Fibroblast of lung (primary cell): ENCODE results near the gene CFP.

ENCODE experiments used
- EZH2 ChIP-seq: IDR thresholded peaks from 2 replicates; pipeline ENCODE4 v1.5.1; 2012; ENCODE audit warnings: low read length, control low read depth, mild to moderate bottlenecking; ENCODE audit errors: missing control alignments
- TF ChIP-seq, protein P1 (sequence below), 2 donors: IDR thresholded peaks in 1 of 2; conservative IDR thresholded peaks in 1 of 2; 1 replicate in 1 of 2; 2 replicates in 1 of 2; pipeline ENCODE4 v1.5.1; 2011 to 2012; ENCODE audit warnings: low read length in 2 of 2, control low read depth in 1 of 2, inconsistent platforms in 1 of 2, low read depth in 1 of 2, mild to moderate bottlenecking in 1 of 2

DNA sequence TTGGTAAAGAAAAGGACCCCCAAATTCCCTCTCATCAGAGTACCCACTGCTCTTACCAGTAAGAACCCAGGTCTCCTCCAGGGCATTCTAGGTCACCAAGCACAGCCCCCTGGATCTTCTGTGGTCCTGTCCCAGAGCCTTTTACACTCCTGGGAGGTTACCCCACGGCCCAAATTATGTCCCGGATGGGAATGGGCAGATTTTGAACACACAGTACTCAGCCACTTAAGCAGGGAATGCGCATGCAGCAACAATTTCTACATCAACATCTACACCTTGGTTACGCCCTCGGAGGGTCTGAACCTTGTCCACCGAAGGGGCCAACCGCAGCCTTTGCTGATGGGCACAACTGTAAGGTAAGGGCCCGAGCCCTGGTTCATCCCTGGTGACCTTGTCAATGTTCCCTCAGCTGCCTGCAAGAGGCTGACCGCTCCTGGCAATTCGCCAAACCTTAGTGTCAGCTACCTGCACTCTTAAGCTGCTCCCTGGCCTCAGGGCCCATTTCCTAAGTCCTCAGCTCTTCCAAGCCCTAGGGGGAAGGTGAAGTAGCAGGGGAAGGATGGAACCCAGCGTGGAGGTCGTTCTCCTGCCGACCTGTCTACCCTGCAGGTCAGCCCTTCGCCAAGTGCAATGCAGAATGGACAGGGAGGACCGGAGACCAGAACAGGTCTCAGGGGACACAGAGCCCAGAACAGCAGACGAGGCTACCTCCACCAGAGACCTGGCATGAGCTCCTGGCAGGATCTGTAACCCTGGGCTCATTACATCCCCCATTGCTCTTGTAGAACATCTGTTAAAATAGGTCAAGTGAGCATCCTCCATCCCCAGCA lies 41.6 kb downstream of the CFP start:
- TF ChIP-seq, protein P1, sequence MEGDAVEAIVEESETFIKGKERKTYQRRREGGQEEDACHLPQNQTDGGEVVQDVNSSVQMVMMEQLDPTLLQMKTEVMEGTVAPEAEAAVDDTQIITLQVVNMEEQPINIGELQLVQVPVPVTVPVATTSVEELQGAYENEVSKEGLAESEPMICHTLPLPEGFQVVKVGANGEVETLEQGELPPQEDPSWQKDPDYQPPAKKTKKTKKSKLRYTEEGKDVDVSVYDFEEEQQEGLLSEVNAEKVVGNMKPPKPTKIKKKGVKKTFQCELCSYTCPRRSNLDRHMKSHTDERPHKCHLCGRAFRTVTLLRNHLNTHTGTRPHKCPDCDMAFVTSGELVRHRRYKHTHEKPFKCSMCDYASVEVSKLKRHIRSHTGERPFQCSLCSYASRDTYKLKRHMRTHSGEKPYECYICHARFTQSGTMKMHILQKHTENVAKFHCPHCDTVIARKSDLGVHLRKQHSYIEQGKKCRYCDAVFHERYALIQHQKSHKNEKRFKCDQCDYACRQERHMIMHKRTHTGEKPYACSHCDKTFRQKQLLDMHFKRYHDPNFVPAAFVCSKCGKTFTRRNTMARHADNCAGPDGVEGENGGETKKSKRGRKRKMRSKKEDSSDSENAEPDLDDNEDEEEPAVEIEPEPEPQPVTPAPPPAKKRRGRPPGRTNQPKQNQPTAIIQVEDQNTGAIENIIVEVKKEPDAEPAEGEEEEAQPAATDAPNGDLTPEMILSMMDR (conservative IDR thresholded peaks at IDR 0.05 in 1 of 2, IDR thresholded peaks at IDR 0.05 in 1 of 2; ENCODE audit: low read depth in 1 of 2, low read length in 2 of 2) = no peak
- no peak for TF ChIP-seq EZH2
